Activated CD4-positive, alpha-beta T cell treated with anti-CD3 and anti-CD28 coated beads for 48 hours (primary cell): ENCODE results near the gene HCFC1R1.

Experiments
- DNase-seq: peaks from one replicate; pipeline ENCODE4 v3.0.0-alpha.2; 2020

The HCFC1R1 gene

DNA sequence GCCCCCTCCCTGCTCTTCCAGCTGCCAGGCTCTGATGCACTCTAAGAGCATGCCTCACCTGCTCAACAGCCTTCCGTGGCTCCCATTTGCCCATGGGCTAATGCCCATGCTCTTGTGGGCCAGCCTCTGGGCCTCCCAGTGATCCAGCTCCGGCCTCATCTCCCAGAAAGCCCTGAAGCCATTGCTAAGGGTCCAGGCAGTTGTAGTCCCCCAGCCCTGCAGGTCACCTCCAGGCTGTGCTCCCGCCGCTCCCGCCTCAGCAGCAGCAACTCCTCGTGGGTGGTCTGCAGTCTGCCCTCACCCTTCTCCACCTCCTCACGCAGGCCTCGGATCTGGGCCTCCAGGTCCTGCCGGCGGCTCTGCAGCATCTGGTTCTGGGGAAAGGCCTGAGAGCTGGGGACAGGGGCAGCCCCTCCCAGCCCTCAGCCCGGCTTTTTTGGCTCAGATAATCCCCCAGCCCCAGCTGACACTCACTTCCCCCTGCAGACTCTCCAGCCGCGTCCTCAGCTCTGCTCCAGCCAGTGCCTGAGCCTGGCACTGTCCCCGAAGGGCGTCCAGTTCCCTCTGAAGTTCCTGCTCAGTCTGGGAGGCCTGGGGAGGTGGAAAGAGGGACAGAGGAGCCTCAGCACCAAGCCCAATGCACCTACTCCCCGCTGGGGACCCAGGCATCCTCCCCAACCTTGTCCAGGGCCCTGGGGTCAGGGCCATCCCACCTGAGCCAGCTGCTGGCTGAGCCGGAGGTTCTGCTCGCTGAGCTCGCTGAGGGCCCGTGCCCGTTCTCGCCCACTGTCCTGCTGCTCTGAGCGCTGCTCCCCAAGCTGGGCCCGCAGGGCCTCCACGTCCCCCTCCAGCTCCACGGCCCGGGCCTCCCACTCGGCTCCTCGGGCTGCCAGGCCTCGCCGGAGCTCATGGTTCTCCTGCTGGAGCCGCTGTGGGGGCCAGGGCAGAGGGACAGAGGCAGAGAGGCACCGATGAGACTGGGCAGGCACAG, 6.8 kb upstream of the HCFC1R1 start:
- no peak for DNase-seq

DNA sequence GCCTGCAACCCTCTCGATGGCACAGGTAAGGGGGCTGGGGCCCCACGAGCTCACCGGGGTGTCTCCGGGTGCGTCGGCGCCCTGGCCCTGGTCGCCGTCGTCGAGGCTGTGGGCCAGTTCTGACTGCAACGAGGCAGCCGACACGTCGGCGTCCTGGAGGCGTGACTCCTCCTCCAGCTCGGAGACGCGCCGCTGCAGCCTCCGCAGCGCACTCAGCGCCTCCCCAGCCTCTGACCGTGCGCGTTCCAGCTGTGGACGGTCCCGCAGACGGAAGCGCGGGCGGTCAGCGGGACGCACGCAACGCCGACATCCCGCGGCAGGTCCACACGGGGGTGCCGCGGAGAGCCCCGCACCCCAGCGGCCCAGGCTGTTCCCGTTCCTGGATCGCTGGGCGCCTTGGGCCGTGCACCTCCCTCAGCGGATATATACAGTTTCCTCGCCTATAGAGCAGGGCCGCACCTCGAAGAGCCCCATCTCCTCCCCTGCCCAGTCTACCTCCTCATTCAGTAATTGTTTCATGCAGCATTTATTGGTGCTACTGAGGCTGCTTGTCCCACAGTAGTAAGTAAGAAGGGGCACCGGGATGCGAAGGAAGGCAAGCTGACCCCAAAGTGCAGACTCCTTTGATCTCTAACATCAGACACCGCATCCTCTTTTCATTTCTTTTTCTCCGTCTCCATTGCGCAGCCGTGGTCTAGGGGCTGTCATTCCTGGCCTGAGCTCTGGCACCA, 5.9 kb upstream of the HCFC1R1 start:
- peak; percentile 69 for DNase-seq

DNA sequence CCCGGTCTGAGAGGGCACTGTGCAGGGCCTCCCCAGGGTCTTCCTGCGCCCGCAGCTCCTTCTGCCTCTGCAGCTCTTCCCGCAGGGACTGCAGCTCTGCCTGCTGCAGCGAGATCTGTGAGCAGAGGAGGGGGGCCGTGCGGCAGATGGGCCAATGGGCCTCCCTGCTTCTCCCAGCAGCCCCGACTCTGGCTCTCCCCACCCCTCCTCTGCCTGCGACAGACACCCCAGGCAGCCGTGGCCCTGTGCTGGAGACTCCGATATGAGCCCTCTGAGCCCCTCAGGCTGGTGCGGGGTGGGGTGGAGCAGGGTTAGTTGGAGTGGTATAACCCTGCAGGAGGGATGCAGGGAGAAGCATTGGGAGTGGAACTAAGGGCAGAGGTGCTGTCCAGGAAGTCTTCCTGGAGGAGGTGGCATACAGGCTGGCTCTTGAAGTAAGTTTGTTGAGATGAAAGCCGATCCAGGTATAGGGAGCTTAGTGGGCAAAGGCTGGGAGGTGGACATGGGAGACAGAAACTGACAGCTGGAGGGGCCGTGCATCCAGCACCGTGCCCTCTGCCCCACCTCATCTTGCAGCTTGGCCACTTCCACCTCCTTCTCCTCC, 5.1 kb upstream of the HCFC1R1 start:
- DNase-seq, result no peak

DNA sequence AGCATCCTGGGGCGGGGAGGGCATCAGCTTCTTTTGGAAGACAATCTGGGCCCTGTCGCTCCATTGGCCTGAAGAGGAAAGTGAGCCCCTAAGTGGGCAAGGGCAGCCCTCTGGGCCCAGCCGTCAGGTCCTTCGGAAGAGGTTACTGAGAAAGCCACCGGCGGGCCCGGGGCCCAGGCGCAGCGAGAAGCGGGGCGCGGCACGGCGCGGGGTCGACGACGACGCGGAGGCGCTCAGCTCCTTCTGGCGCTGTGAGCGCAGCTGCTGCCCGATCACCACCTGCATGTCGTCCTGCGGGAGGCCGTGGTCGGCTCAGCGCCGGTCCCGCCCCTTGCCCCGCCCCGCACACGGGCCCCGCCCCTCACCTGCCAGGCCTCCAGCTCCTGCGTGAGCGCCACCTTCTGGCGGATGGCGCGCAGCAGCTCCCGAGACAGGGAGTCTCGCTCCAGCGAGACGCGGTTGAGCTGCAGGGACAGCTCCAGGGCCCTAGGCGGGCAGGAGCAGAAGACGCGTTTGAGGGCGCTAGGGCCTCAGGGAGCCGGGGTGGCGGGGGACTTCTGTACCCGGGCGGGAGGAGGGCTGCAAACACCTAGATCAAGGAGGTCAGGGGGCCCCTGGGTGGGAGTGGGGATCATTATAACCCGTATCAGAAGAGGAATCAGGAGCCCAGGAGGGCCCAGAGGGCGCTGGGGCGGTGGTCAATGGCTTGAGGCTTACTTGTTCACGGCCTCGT, 4.4 kb upstream of the HCFC1R1 start:
- peak; percentile 92 for DNase-seq

DNA sequence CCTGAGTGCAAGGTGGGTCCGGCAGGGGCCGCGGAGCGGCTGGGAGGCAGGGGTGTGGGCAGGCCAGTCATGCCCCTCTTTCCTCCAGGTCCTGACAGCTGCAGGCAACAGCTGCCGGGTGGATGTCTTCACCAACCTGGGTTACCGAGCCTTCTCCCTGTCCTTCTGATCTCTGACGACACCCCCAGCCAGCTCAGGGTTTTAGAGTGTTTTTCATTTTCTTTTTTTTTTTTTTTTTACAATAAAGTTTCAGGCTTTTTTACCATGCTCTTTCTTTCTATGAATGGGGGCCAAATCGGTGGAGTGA, 3.7 kb upstream of the HCFC1R1 start:
- no peak for DNase-seq

DNA sequence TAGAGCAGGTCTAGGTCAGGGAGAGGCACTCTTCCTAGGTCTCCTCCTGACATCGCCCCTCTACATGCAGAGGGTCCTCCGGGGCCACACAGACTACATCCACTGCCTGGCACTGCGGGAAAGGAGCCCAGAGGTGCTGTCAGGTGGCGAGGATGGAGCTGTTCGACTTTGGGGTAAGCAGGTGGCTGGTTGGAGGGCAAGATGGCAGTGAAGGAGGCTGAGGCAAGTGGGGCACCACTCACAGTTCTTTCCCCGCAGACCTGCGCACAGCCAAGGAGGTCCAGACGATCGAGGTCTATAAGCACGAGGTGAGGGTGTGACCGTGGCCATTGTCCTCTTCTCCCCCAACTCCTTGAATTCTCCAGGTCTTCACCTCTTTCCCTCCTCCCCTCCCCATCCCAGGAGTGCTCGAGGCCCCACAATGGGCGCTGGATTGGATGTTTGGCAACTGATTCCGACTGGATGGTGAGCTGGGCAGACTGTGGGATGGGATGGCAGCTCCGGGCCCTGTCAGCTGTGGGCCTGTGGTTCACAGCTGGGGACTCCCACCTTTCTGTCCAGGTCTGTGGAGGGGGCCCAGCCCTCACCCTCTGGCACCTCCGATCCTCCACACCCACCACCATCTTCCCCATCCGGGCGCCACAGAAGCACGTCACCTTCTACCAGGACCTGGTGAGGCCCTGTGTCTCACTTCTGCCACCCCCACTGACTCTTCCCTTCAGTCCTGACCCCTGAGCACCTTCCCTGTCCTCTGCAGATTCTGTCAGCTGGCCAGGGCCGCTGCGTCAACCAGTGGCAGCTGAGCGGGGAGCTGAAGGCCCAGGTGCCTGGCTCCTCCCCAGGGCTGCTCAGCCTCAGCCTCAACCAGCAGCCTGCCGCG, 3.1 kb upstream of the HCFC1R1 start:
- DNase-seq, result no peak

DNA sequence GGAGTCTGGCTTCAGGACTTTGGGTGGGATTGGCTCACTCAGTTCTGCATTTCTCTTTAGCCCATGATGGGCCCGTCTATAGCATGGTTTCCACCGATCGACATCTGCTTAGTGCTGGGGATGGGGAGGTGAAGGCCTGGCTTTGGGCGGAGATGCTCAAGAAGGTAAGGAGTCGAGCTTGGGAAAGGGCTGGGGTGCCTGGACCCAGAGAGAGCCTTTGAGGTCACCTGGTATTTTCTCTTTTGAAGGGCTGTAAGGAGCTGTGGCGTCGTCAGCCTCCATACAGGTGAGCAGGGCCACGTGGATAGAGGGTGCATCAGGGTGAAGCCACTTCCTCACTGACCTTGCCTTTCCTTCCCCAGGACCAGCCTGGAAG, 2.2 kb upstream of the HCFC1R1 start:
- no peak for DNase-seq

DNA sequence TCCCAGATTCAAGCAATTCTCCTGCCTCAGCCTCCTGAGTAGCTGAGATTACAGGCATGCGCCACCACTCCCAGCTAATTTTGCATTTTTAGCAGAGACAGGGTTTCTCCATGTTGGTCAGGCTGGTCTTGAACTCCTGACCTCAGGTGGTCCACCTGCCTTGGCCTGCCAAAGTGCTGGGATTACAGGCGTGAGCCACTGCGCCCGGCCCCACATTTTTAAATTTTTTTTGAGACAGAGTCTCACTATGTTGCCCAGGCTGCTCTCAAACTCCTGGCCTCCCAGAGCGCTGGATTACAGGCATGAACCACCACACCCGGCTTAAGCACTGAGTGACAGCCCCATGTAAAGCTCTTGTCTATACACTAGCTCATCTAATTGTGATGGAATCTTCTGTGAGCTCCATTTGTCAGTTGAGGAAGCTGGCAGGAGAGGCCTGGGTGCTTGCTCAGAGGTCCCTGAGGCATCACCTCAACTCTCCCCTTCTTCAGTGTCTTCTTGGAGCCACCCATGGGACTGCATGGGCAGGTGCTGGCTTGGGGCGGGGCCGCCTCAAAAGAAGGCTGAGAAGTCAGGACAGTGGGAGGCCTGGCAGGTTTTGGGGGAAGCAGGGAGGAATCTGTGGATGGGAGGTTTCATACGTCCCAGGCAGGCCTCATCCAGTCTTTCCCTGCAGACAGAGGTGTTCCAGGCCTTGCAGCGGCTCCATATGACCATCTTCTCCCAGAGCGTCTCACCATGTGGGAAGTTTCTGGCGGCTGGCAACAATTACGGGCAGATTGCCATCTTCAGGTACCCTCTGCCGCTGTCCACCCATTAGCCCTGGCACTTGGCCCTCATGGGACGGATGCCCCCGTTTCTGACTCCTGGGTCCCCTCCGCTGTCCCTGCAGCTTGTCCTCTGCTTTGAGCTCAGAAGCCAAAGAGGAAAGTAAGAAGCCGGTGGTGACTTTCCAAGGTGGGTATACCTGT, 1.6 kb upstream of the HCFC1R1 start:
- no peak for DNase-seq

DNA sequence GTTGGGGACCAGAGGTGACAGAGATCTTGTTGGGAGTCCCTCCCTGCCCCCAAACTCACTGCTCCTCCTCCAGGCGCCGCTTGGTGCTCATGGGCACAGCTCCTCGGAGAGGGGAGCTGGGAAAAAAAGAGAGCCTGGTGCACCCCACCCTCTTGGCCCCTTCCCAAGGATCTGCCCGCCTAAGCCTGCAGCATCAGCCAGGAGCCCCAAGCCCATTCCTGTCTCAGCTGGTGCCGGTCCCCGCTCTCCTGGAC, 400 bp downstream of the HCFC1R1 start:
- no peak for DNase-seq

DNA sequence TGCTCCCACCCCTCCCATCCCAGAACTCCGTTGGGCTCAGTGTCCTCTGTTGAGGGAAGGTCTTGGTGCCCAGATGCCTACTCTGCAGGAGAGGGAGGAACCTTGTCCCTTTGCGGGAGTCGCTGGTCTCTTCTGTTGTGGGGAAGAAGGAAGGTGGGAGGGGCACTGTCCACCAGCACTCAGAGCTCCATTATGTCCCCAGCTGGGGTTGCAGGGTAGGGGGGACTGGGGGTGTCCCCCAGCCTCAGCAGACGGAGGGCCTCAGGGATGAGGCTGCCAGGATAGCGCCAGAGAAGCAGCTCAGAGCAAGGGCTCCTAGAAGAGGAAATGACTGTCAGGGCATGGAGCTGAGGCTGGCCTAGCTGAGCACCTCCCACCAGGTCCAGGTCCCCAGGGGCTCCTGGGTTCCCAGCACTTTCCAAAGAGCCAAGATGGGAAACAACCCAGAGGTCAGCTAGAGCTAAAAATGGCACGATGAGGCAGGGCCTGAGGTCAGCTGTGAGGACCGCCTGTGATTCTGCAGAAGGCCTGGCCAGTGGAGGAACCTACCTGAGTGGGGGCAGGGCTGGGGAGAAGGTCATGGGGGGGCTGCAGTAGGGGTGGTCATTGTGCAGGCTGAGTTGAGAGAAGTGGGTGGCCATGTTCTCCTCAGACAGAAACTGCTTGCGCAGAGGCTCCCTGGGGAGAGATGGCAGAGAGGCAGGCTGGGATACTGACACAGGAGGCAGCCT, 893 bp downstream of the HCFC1R1 start:
- DNase-seq, result peak; percentile 56

DNA sequence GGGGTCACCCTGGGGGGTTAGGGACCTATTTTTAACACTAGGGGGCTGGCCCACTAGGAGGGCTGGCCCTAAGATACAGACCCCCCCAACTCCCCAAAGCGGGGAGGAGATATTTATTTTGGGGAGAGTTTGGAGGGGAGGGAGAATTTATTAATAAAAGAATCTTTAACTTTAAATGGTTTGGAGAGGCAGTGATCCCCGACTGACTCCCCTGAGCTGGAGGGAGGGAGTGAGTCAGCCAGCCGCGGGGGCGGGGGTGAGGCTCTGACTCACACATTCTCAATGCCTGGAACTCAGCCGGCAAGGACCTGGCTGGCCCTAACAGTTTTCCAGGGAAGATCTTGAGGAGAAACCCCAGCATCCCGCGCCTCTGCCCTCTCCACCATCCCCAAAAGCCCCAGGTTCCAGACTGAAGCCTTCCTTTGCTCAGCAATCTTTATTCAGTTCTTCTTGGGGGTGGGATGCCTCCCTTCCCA, 1.5 kb downstream of the HCFC1R1 start:
- DNase-seq, result peak; percentile 95

DNA sequence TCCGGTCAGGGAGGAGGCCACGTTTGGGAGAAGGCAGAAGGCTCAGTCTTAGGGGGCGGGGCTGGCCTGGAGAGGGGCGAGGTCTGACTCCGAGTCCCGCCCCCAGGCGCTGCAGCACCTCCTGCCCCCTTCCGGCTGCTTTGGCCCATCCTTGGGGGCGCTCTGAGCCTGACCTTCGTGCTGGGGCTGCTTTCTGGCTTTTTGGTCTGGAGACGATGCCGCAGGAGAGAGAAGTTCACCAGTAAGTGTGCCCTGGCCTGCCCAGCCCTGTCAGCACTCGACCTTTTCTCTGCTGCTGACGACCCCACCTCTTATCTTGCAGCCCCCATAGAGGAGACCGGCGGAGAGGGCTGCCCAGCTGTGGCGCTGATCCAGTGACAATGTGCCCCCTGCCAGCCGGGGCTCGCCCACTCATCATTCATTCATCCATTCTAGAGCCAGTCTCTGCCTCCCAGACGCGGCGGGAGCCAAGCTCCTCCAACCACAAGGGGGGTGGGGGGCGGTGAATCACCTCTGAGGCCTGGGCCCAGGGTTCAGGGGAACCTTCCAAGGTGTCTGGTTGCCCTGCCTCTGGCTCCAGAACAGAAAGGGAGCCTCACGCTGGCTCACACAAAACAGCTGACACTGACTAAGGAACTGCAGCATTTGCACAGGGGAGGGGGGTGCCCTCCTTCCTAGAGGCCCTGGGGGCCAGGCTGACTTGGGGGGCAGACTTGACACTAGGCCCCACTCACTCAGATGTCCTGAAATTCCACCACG, 2.1 kb downstream of the HCFC1R1 start:
- peak; percentile 96 for DNase-seq

DNA sequence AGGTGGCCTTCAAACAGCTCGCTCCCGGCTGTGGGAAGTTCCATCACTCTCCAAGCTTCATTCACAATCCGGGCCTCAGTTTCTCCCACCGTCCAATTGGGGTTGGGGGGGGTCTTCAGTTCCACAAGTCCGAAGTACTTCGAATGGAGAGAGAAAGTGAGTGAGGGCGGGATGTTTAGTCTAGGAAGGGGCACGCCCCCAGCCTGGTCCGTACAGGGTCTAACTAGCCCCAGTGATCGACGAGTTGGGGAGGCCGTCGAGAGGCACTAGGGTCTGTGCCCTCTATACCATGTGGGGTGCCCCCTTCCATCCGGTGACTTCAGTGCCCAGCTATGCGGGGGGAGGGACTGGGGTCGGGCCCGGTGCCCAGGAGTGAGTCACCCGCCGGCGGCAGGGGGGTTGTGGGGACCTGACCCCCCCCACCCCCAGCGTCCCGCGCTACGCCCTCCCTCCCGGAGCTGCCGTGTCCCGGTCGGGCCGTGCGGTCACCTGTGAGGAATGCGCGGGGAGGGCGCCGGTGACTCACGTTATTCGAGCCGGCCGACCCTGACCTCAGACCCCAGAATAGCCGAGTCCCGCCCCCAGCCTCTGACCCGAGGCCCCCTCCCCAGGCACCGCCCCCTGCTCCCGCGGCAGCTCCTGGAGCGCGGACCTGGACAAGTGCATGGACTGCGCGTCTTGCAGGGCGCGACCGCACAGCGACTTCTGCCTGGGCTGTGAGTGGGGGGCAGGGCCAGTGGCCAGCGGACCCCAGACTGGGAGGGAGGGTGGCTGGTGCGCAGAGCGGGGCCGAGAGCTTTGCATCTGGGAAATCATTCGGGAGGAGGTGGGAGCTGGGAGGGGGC, 2.9 kb downstream of the HCFC1R1 start:
- DNase-seq, result peak; percentile 61

DNA sequence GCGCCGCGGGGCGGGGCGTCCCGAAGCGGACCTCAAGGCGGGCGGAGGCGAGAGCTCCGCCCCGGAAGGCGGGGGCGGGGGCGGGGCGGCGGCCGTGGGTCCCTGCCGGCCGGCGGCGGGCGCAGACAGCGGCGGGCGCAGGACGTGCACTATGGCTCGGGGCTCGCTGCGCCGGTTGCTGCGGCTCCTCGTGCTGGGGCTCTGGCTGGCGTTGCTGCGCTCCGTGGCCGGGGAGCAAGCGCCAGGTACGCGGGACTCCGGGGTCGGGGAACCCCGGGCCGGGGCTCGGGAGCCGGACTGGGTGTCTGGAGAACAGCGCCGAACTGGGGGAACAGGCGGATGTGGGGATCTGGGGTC, 3.5 kb downstream of the HCFC1R1 start, which contains the start of gene TNFRSF12A:
TSS of gene TNFRSF12A (plus strand) at position 122 of the 357 bp plus-strand sequence. CDS start at position 152, 30 bp downstream.
- peak; percentile 77 for DNase-seq

DNA sequence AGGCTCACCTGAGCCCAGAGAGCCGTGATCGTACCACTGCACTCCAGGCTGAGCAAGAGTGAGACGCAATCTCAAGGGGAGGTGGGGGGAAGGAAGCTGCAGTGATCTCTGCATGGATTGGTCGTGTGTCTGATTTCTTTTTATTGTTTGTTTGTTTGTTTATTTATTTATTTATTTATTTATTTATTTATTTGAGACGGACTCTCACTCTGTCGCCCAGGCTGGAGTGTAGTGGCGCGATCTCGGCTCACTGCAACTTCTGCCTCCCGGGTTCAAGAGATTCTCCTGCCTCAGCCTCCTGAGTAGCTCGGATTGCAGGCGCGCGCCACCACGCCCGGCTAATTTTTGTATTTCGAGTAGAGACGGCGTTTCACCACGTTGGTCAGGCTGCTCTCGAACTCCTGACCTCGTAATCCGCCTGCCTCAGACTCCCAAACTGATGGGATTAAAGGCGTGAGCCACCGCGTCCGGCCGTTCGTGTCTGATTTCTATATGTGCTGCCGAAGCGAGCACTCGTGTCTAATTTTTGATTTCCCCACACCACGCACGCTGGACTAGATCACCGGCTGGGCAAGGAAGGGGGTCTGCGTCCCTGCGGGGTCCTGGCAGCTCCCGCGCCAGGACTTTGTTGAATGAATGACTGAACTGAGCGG, 4.0 kb downstream of the HCFC1R1 start:
- peak; percentile 21 for DNase-seq

DNA sequence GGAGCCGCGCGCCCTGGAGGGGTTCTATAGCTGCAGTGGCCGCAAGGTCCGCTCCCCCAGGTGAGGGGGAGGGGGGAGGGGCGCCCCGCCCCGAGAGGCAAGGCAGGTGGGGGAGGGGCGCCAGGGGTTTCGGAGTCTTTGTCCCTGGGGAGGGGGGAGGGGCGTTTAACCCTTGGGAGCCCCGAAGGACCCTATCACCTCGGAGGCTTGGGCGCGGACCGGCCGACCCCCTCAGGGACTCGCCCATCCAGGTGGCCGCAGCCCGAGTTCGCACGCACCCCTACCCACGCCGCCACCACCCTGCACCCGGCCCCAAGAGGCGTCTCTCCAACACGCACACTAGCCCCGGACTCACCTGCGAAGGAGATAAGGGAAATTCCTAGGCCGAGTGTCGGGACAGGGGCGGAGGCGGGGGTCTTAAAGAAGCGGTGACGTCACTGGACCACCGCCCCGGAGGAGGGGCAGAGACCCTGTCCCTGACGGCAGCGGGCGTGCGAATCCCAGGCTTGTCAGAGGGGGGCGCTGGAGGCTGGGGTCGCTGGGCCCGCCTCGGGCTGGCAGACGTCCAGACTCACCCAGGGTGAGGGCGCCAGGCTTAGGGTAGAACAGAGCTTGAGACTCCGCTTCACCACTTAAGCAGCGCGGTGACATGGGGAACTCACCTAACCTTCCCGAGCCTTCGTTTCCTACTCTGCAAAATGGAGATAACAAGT, 5.8 kb downstream of the HCFC1R1 start, which contains the start of gene CLDN6:
TSS of gene CLDN6 (minus strand) at position 390 of the 713 bp plus-strand sequence. CDS start 2,162 bp downstream, outside the sequence.
- DNase-seq, result peak; percentile 64

DNA sequence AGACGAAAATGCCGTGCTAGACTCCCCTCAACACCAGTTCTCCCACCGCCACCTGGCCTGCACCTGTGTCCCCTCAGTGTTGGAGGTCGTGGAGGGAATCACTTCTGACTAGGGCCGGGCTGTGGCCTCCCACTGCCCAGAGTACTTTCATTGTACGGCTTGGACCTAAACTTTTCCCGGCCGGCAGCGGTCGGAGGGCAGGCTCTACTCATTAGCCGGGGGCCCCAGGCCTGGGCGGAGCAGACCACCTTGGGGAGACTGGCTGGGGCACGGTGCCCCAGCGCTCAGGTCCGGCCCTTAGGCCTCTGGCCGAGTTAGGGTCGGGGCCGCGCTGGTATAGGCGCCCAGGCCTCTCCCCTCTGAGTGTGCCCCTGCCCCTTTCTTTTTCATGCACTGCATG, 6.4 kb downstream of the HCFC1R1 start:
- no peak for DNase-seq
